Gastroesophageal sphincter (tissue), 4 donors: ENCODE measurements around the gene PRKACG. TPM values are rescaled to one million over a fixed set of nuclear protein-coding genes. Genes with fewer than 3 reads are reported as not detected.

Experiments
- ATAC-seq: fragments of 150-250 bp; one replicate; pipeline ENCODE4 v1.9.1; 2016; ENCODE audit warnings: mild to moderate bottlenecking, moderate library complexity
- H3K27ac ChIP-seq, 4 donors: fragments of 200-600 bp; sonication (generic) in 3 of 4; 1 replicate in 3 of 4; 2 replicates in 1 of 4; pipeline ENCODE4 v1.5.1; 2016 to 2019
- H3K27me3 ChIP-seq: fragments of 200-600 bp; sonication (generic); one replicate; pipeline ENCODE4 v1.5.1; 2019
- H3K36me3 ChIP-seq, 2 donors: fragments of 200-600 bp; sonication (generic); one replicate each; pipeline ENCODE4 v1.5.1; 2019; ENCODE audit warnings: control low read depth in 1 of 2
- H3K4me1 ChIP-seq, 3 donors: fragments of 200-600 bp; sonication (generic); 1 replicate in 2 of 3; 2 replicates in 1 of 3; pipeline ENCODE4 v1.5.1; 2016 to 2019; ENCODE audit warnings: control low read depth in 2 of 3
- H3K4me3 ChIP-seq, 2 donors: fragments of 200-600 bp; sonication (generic); one replicate each; pipeline ENCODE4 v1.5.1; 2019; ENCODE audit warnings: mild to moderate bottlenecking in 1 of 2, moderate library complexity in 1 of 2
- H3K9me3 ChIP-seq, 3 donors: fragments of 200-600 bp; sonication (generic); one replicate each; pipeline ENCODE4 v1.5.1; 2017 to 2019; ENCODE audit warnings: control low read depth in 2 of 3
- CTCF ChIP-seq, 4 experiments: fragments of 200-600 bp in 2 of 4; fragments of 450-650 bp in 2 of 4; sonication (generic) in 1 of 4; IDR thresholded peaks; one replicate each; pipeline ENCODE4 v1.5.1; 2017 to 2019; ENCODE audit warnings: antibody characterized with exemption in 4 of 4, mild to moderate bottlenecking in 2 of 4, moderate library complexity in 2 of 4
- EP300 ChIP-seq: sonication (generic); formaldehyde crosslinking; IDR thresholded peaks from one replicate; pipeline ENCODE4 v1.6.1; 2017; ENCODE audit warnings: antibody characterized with exemption, mild to moderate bottlenecking
- POLR2A ChIP-seq, 2 donors: fragments of 450-650 bp; IDR thresholded peaks; one replicate each; pipeline ENCODE4 v1.6.1; 2017; ENCODE audit warnings: antibody characterized with exemption in 2 of 2, mild to moderate bottlenecking in 2 of 2, moderate library complexity in 1 of 2
- POLR2AphosphoS5 ChIP-seq: sonication (generic); formaldehyde crosslinking; IDR thresholded peaks from one replicate; pipeline ENCODE4 v1.6.1; 2017; ENCODE audit warnings: antibody characterized with exemption
- WGBS, 2 donors: methylation state at CpG; one replicate each; pipeline ENCODE4 v1.1.5; 2018; ENCODE audit warnings: low coverage in 1 of 2; 5-methylcytosine and 5-hydroxymethylcytosine counted together
- total RNA-seq, 4 donors: library from RNA; depleted of rRNA; stranded (reverse); fragments of >200 nt; gene quantifications; one replicate each; pipeline ENCODE4 v1.1.0, GENCODE V29; 2016

Gene PRKACG
- total RNA-seq, 4 donors from 2014 or later: not detected

GRCh38 chr9:68964102-68964541 is 49.8 kb downstream of the PRKACG start:
- Histone ChIP-seq H3K9me3 (no peaks in the 10 kb centered on the region), H3K27me3 (no peaks in the 10 kb centered on the region), H3K36me3 (no peaks in the 10 kb centered on the region), H3K27ac (no peak overlapping the region), H3K4me1 (no peaks in the 10 kb centered on the region), H3K4me3 (no peak overlapping the region)
- TF ChIP-seq POLR2AphosphoS5 (no peak), CTCF (IDR thresholded peaks at IDR 0.05) (no peak), EP300 (no peak), POLR2A (IDR thresholded peaks at IDR 0.05) (no peak)
- WGBS, 2 donors: 43 to 57% methylated on average over 2 to 3 of the region's 3 CpGs
- ATAC-seq: no peak

- ATAC-seq: no peak
- H3K4me3 ChIP-seq: no peak overlapping the region
- H3K9me3 ChIP-seq: no peaks in the 10 kb centered on the region
- H3K36me3 ChIP-seq: no peaks in the 10 kb centered on the region
- no peak for TF ChIP-seq CTCF (IDR thresholded peaks at IDR 0.05)
- TF ChIP-seq EP300: no peak
- TF ChIP-seq POLR2A (IDR thresholded peaks at IDR 0.05): no peak
- no peak for TF ChIP-seq POLR2AphosphoS5
- H3K27ac ChIP-seq: no peak overlapping the region
- H3K27me3 ChIP-seq: no peaks in the 10 kb centered on the region
- H3K4me1 ChIP-seq: no peaks in the 10 kb centered on the region
- 71 to 72% methylated on average over 3 of the region's 3 CpGs for WGBS, 2 donors
Observed at GRCh38 chr9:68963416-68963815, 50.5 kb downstream of the PRKACG start.

Other genes starting within 250 kb of the PRKACG start
- 10 to 100 TPM in 2 of 4 donors, 1 to 10 TPM in 2; 4.6 to 13.2 (median 8.1) TPM for gene FXN, start 21.6 kb upstream of the PRKACG start, total RNA-seq
- gene TJP2, start 160.2 kb upstream of the PRKACG start, total RNA-seq: 100 to 1,000 TPM in 2 of 4 donors, 10 to 100 TPM in 2; 39.3 to 147 (median 104) TPM